Caco-2 (cell line): ENCODE measurements around the gene SLC28A3. TPM values are rescaled to one million over a fixed set of nuclear protein-coding genes. Genes with fewer than 3 reads are reported as not detected.

Experiments
- BruUV-seq: library from RNA; stranded (reverse); fragments of 400-500 nt; replicated peaks from 2 replicates; lab custom pipeline; 2021; lab: Mats Ljungman, UMichigan
- CTCF ChIA-PET: fragments of 300-600 bp; sonication (Branson Sonifier 250); formaldehyde crosslinking; loops from one replicate; lab custom pipeline; 2022; ENCODE audit warnings: antibody characterized with exemption; lab: Charles Lee
- POLR2A ChIA-PET: fragments of 300-600 bp; sonication (Branson Sonifier 250); formaldehyde crosslinking; loops from one replicate; lab custom pipeline; 2022; ENCODE audit warnings: antibody characterized with exemption; lab: Charles Lee
- DNase-seq, 2 experiments: peaks; one replicate each; pipeline versions ENCODE4 v3.0.0 to v3.0.0-alpha.2; 2020 to 2022
- H3K27me3 ChIP-seq: replicated peaks from 2 replicates; pipeline ENCODE4 v1.6.0; 2011; ENCODE audit warnings: low read length; ENCODE audit not compliant: control insufficient read depth, insufficient read depth
- H3K36me3 ChIP-seq: 2 replicates; pipeline ENCODE4 v1.5.1; 2011; ENCODE audit warnings: low read length; ENCODE audit not compliant: control insufficient read depth, insufficient read depth
- H3K4me1 ChIP-seq: fragments of 250-450 bp; sonication (Bioruptor Pico); 2 replicates; pipeline ENCODE4 v1.5.1; 2020; ENCODE audit warnings: mild to moderate bottlenecking
- H3K4me3 ChIP-seq: 2 replicates; pipeline ENCODE4 v1.5.1; 2011; ENCODE audit warnings: low read depth, mild to moderate bottlenecking, control low read depth, low read length
- H3K9me3 ChIP-seq: fragments of 250-450 bp; sonication (Bioruptor Pico); 2 replicates; pipeline ENCODE4 v1.5.1; 2020; ENCODE audit warnings: mild to moderate bottlenecking, moderate library complexity
- H3K27ac Mint-ChIP-seq: one replicate; pipeline ENCODE4 v1.8.0; 2022; ENCODE audit warnings: mixed read lengths; ENCODE audit not compliant: unreplicated experiment
- H3K27me3 Mint-ChIP-seq: one replicate; pipeline ENCODE4 v1.8.0; 2022; ENCODE audit warnings: mixed read lengths; ENCODE audit not compliant: insufficient read depth, unreplicated experiment
- H3K36me3 Mint-ChIP-seq: one replicate; pipeline ENCODE4 v1.8.0; 2022; ENCODE audit warnings: mild to moderate bottlenecking, mixed read lengths; ENCODE audit not compliant: insufficient read depth, unreplicated experiment
- H3K4me1 Mint-ChIP-seq: one replicate; pipeline ENCODE4 v1.8.0; 2022; ENCODE audit warnings: low read depth, mixed read lengths; ENCODE audit not compliant: unreplicated experiment
- H3K4me3 Mint-ChIP-seq: one replicate; pipeline ENCODE4 v1.8.0; 2022; ENCODE audit warnings: mild to moderate bottlenecking, moderate library complexity, mixed read lengths; ENCODE audit not compliant: unreplicated experiment
- H3K9me3 Mint-ChIP-seq: one replicate; pipeline ENCODE4 v1.8.0; 2022; ENCODE audit warnings: mixed read lengths; ENCODE audit not compliant: unreplicated experiment
- CTCF ChIP-seq, 2 experiments: fragments of 200-600 bp in 1 of 2; IDR thresholded peaks; 1 replicate in 1 of 2; 2 replicates in 1 of 2; pipeline versions ENCODE4 v1.5.1 to v1.8.0; 2011 to 2022; ENCODE audit warnings: antibody characterized with exemption in 1 of 2, control low read depth in 1 of 2, inconsistent platforms in 1 of 2, low read depth in 1 of 2, low read length in 1 of 2, mild to moderate bottlenecking in 1 of 2, moderate library complexity in 1 of 2; ENCODE audit not compliant: insufficient read depth in 1 of 2, severe bottlenecking in 1 of 2, unreplicated experiment in 1 of 2
- intact Hi-C: fragments of 100-400 bp; cut with micrococcal nuclease; formaldehyde crosslinking; loops from one replicate; pipeline ENCODE4 v1.10.0; 2022; ENCODE audit not compliant: unreplicated experiment
- total RNA-seq: library from RNA; stranded (reverse); gene quantifications from 2 replicates; pipeline ENCODE4 v1.2.3, GENCODE V29; 2022

The SLC28A3 gene
- total RNA-seq, 1 experiment from 2014 or later, result 2.6 TPM

DNA sequence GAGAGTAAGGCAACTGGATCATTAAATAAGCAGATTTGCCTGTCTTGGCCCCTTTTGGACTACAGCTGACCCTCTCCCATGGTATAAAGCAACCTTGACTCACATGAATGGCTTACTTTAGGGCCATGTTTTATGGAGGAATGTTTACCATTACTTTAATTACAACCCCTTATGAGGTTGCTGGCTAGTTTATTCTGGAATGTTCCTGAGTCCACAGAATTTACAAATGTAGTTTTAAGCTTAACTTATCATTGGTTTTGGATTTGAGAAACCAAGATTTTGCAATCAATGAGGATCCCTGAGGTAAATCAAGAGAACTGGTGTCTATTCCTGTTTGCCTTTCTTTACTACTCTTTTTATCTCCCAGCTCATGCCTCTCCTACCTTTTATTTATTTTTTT, 15.7 kb downstream of the SLC28A3 start:
- POLR2A ChIA-PET, result no interaction called here

DNA sequence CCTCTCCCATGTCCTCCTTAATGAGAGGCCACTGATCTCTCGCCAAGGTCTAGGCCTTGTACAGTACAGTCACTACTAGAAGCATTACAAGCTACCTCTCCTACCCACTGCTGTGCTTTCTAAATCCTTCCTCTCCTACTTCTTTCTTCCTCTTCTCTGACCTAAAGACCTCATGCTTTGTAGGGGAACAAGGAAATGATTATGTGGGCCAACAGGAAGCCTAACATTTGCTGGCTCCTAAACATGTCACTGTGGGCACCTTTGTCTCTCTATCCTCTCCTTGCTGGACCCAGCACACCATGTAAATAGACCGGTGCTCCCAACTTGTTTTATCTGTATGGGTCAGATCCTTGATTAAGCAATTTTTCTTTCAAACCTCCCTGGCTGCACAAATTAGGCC, 16.7 kb downstream of the SLC28A3 start:
- Histone ChIP-seq H3K4me1 (no peaks in the 10 kb centered on the region), H3K4me3 (no peak overlapping the region), H3K27me3 (no peaks in the 10 kb centered on the region), H3K9me3 (no peaks in the 10 kb centered on the region), H3K36me3 (no peaks in the 10 kb centered on the region)
- Mint-ChIP-seq H3K27ac (no peak overlapping the region), H3K4me1 (no peaks in the 10 kb centered on the region), H3K4me3 (no peak overlapping the region), H3K27me3 (no peaks in the 10 kb centered on the region), H3K9me3 (no peaks in the 10 kb centered on the region), H3K36me3 (no peaks in the 10 kb centered on the region)
- POLR2A ChIA-PET, result no interaction called here
- intact Hi-C loops, result no loop called here
- TF ChIP-seq CTCF (IDR thresholded peaks at IDR 0.05; ENCODE audit: insufficient read depth in 1 of 2, low read depth in 1 of 2, low read length in 1 of 2, severe bottlenecking in 1 of 2, unreplicated experiment in 1 of 2), result no peak
- DNase-seq, result no peak
- CTCF ChIA-PET, result no interaction called here
- no TSS peak for BruUV-seq

More for the DNA sequence above, 15.7 kb downstream of the SLC28A3 start:
- Mint-ChIP-seq H3K4me1 (no peaks in the 10 kb centered on the region), H3K36me3 (no peaks in the 10 kb centered on the region), H3K27ac (no peak overlapping the region), H3K9me3 (no peaks in the 10 kb centered on the region), H3K27me3 (no peaks in the 10 kb centered on the region), H3K4me3 (no peak overlapping the region)
- no peaks in the 10 kb centered on the region for H3K27me3 ChIP-seq
- H3K4me1 ChIP-seq, result no peaks in the 10 kb centered on the region
- intact Hi-C loops, result no loop called here
- no peaks in the 10 kb centered on the region for H3K9me3 ChIP-seq
- no peak overlapping the region for H3K4me3 ChIP-seq
- no peak for TF ChIP-seq CTCF (IDR thresholded peaks at IDR 0.05; ENCODE audit: insufficient read depth in 1 of 2, low read depth in 1 of 2, low read length in 1 of 2, severe bottlenecking in 1 of 2, unreplicated experiment in 1 of 2)
- no peaks in the 10 kb centered on the region for H3K36me3 ChIP-seq
- no peak for DNase-seq
- CTCF ChIA-PET, result no interaction called here
- BruUV-seq, result no TSS peak

DNA sequence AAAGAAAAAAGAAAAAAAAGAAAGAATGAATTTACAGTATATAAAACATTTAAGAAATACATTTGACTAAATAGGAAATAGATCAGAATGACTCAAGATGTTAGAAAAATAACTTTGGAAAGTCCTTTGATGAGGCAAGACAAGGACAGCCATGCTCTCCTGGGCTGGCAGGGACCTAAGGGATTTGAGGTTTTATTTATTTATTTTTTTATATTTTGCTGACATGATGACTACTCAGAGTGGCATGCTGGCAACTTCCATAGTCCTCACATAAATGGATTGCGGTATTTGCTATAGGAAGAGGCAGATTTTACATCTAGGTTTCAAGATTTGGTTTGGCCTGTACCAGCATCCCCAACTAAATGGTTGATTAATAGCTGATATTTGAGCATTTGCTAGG, 17.7 kb downstream of the SLC28A3 start:
- H3K4me1 Mint-ChIP-seq, result no peaks in the 10 kb centered on the region

More for the DNA sequence above, 17.7 kb downstream of the SLC28A3 start:
- Histone ChIP-seq H3K4me1 (no peaks in the 10 kb centered on the region), H3K27me3 (no peaks in the 10 kb centered on the region), H3K4me3 (no peak overlapping the region), H3K36me3 (no peaks in the 10 kb centered on the region), H3K9me3 (no peaks in the 10 kb centered on the region)
- no peak for TF ChIP-seq CTCF (IDR thresholded peaks at IDR 0.05; ENCODE audit: insufficient read depth in 1 of 2, low read depth in 1 of 2, low read length in 1 of 2, severe bottlenecking in 1 of 2, unreplicated experiment in 1 of 2)
- intact Hi-C loops, result no loop called here
- H3K27ac Mint-ChIP-seq, result no peak overlapping the region
- peaks cover 2% of the 10 kb centered on the region for H3K36me3 Mint-ChIP-seq
- ChIA-PET CTCF (no interaction called here), POLR2A (no interaction called here)
- no peak overlapping the region for H3K4me3 Mint-ChIP-seq
- no peaks in the 10 kb centered on the region for H3K27me3 Mint-ChIP-seq
- no TSS peak for BruUV-seq
- no peaks in the 10 kb centered on the region for H3K9me3 Mint-ChIP-seq
- DNase-seq, result no peak
